Thoracic aorta (tissue), 2 donors: Measurements from ENCODE around the gene PIP5K1C. TPM values are rescaled to one million over a fixed set of nuclear protein-coding genes. Genes with fewer than 3 reads are reported as not detected.

Experiments used
- ATAC-seq: fragments of 150-250 bp; one replicate; pipeline ENCODE4 v1.8.0; 2017; ENCODE audit warnings: low read depth; ENCODE audit not compliant: insufficient number of reproducible peaks, low FRiP score
- DNase-seq: peaks from one replicate; pipeline ENCODE4 v3.0.0-alpha.2; 2020; ENCODE audit warnings: low spot score
- H3K27ac ChIP-seq, 2 donors: fragments of 200-600 bp; sonication (generic); 1 replicate in 1 of 2; 2 replicates in 1 of 2; pipeline ENCODE4 v1.5.1; 2016; ENCODE audit warnings: mild to moderate bottlenecking in 2 of 2, moderate library complexity in 2 of 2
- H3K27me3 ChIP-seq: fragments of 200-600 bp; sonication (generic); replicated peaks from 2 replicates; pipeline ENCODE4 v1.6.0; 2016; ENCODE audit warnings: mild to moderate bottlenecking; ENCODE audit not compliant: insufficient read depth
- H3K36me3 ChIP-seq: fragments of 200-600 bp; sonication (generic); one replicate; pipeline ENCODE4 v1.5.1; 2016
- H3K4me1 ChIP-seq, 2 donors: fragments of 200-600 bp; sonication (generic); 1 replicate in 1 of 2; 2 replicates in 1 of 2; pipeline versions ENCODE4 v1.5.1 to v1.6.0; 2016; ENCODE audit warnings: low read depth in 2 of 2, mild to moderate bottlenecking in 1 of 2; ENCODE audit not compliant: control insufficient read depth in 1 of 2
- H3K4me3 ChIP-seq: fragments of 200-600 bp; sonication (generic); 2 replicates; pipeline ENCODE4 v1.5.1; 2016; ENCODE audit warnings: mild to moderate bottlenecking
- H3K9me3 ChIP-seq: fragments of 200-600 bp; sonication (generic); 2 replicates; pipeline ENCODE4 v1.5.1; 2016
- total RNA-seq, 2 donors: library from RNA; depleted of rRNA; stranded (reverse); fragments of >200 nt; gene quantifications; one replicate each; pipeline versions ENCODE4 v1.1.0 to v1.2.3, GENCODE V29; 2016
- TF ChIP-seq, protein P1 (sequence below): fragments of 200-600 bp; sonication (generic); IDR thresholded peaks from one replicate; pipeline ENCODE4 v1.5.1; 2019; ENCODE audit warnings: antibody characterized with exemption

The PIP5K1C gene
- total RNA-seq, 2 donors from 2014 or later: 82.6 to 84.5 TPM

DNA sequence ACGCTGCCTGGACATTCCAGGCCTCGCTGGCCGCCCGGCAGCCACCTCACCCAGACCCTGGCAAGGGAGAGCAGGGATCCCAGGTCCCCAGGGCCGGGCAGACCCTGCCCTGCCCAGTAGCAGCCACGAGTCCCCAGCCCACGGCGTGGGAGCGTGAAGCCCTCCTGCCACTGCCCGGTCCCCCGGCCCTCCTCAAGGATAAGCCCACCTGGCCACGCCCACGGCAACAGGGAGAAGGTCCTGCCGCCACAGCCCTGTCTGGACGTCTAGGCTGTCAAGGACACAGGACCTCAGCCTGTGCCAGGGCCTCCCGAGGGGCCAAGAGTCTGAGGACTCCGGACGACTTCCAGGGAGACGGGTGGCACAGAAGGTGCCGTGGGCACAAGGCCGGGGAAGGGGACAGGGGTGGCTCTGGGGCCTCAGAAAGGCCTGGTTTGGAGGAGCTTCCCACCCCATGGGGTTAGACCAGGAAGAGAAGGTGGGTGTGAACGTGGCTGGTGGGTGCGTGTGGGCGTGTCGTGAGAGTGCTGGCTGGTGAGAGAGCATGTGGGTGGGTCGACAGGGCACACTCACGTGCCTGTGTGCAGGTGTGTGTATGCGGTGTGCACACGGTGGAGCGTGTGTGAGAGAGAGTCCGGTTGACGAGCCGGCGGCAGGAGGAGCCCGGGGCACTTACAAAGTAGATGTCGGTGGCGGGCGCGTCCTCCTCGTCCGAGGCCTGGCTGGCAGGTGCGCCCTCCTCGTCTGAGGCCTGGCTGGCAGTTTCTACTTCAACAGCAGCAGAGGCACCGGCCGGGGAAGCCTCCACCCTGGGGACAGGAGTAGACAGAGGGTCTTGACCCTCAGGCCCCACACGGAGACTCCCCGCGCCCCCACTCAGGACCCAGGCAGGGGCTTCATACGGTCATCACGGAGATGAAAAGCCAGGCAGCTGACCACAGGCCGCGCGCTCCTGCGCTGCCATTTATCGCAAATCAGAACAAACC lies 61.8 kb downstream of the PIP5K1C start:
- Histone ChIP-seq H3K27ac (no peak overlapping the region), H3K4me1 (no peaks in the 10 kb centered on the region), H3K27me3 (no peaks in the 10 kb centered on the region), H3K4me3 (no peak overlapping the region), H3K9me3 (no peaks in the 10 kb centered on the region), H3K36me3 (peaks cover 47% of the 10 kb centered on the region)
- no peak for DNase-seq
- no peak for ATAC-seq
- TF ChIP-seq, protein P1, sequence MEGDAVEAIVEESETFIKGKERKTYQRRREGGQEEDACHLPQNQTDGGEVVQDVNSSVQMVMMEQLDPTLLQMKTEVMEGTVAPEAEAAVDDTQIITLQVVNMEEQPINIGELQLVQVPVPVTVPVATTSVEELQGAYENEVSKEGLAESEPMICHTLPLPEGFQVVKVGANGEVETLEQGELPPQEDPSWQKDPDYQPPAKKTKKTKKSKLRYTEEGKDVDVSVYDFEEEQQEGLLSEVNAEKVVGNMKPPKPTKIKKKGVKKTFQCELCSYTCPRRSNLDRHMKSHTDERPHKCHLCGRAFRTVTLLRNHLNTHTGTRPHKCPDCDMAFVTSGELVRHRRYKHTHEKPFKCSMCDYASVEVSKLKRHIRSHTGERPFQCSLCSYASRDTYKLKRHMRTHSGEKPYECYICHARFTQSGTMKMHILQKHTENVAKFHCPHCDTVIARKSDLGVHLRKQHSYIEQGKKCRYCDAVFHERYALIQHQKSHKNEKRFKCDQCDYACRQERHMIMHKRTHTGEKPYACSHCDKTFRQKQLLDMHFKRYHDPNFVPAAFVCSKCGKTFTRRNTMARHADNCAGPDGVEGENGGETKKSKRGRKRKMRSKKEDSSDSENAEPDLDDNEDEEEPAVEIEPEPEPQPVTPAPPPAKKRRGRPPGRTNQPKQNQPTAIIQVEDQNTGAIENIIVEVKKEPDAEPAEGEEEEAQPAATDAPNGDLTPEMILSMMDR: no peak

DNA sequence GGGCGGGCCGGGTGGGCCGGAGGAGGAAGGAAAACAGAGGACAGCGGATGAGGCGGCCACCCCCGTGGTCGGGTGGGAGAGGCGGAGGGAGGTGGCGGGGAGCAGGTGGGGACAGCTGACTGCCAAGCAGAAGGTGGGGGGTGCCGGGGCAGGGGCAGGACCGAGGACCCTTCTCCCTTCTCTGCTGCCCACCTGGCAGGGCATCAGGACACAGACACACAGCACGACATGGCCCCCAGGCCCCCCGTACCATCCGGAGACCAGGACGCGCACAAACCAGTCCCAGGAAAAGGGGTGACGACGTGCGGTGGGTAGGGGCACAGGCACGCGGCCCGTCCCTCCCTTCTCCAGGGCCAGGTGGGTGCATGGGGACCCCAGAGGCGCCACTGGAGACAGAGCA lies 62.6 kb downstream of the PIP5K1C start:
- TF ChIP-seq, protein P1: no peak
- no peak for ATAC-seq
- peaks cover 47% of the 10 kb centered on the region for H3K36me3 ChIP-seq

DNA sequence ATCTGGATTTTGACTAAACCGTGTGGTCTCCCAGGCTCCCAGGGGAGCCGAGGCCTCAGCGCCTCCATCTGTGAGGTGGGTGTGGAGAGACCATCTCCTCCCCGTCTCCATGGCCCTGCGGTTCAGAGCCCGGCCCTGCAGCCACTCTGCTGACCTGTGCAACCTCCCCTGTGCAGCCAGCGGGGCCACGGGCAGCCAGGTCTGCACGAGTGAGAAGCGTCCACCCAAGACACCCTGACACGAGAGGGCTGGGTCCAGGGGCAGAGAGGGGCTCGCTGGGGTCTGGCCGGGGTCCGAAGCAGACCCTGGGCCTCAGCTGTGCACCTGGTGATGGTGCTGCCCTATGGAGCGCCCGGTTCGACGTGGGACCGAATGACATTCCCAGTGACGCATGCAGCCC lies 63.3 kb downstream of the PIP5K1C start:
- H3K36me3 ChIP-seq: peaks cover 50% of the 10 kb centered on the region
- DNase-seq (no peak), ATAC-seq (no peak)
- no peak overlapping the region for H3K4me3 ChIP-seq
- no peak overlapping the region for H3K27ac ChIP-seq
- H3K9me3 ChIP-seq: no peaks in the 10 kb centered on the region
- no peaks in the 10 kb centered on the region for H3K4me1 ChIP-seq
- TF ChIP-seq, protein P1: no peak
- H3K27me3 ChIP-seq: no peaks in the 10 kb centered on the region

More for the DNA sequence above, 62.6 kb downstream of the PIP5K1C start:
- H3K4me3 ChIP-seq: no peak overlapping the region
- no peaks in the 10 kb centered on the region for H3K27me3 ChIP-seq
- no peaks in the 10 kb centered on the region for H3K9me3 ChIP-seq
- H3K4me1 ChIP-seq: no peaks in the 10 kb centered on the region
- DNase-seq: no peak
- H3K27ac ChIP-seq: no peak overlapping the region

DNA sequence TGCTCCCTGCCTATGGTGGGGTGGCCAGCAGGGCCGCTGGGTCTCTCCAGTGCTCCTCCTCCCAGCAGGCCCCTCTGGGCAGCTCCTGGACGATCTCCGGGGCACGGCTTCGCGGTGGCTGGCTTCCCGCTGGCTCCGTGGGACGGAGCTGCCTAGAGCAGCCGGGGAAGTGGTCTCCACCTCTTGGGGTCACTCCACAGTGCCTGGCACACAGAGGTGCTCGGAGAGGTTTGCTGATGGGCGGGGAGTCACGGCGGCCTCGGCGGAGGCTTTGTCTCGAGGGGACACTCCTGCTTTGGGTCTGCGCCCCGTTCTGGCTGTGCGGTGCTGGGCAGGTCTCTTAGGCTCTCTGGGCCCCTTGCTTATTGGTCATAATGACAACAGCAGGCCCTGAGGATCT lies 63.8 kb downstream of the PIP5K1C start:
- TF ChIP-seq, protein P1: no peak
- DNase-seq (no peak), ATAC-seq (no peak)
- H3K27me3 ChIP-seq: no peaks in the 10 kb centered on the region
- peaks cover 49% of the 10 kb centered on the region for H3K36me3 ChIP-seq
- no peak overlapping the region for H3K27ac ChIP-seq
- H3K4me1 ChIP-seq: no peaks in the 10 kb centered on the region
- no peak overlapping the region for H3K4me3 ChIP-seq
- no peaks in the 10 kb centered on the region for H3K9me3 ChIP-seq

DNA sequence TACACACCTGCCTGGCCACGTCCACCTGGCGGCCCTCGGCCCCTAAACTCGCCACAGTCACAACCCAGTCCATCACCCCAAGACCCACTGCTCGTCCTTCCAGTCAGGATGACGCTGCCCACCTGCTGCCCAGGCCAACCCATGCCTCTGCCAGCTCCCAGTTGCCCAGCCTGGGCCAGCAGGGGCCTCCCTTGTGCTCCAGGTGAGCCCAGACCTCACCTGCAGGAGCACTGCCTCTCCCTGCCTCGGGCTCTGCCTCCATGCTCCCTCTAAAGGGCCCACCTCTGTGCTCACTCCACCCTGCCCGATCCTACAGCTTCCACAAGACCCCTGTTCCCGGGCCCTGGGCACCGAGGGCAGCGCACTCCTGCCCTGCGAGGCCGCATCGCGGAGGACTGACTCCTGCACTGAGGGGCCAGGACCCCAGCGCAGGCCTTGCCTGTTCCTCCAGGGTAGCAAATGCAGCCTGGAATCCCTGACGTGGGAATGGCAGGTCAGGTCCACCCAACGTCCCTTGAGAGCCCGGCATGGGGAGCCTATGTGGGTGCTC lies 65.7 kb downstream of the PIP5K1C start:
- no peaks in the 10 kb centered on the region for H3K9me3 ChIP-seq
- no peak overlapping the region for H3K27ac ChIP-seq
- DNase-seq (no peak), ATAC-seq (no peak)
- no peaks in the 10 kb centered on the region for H3K27me3 ChIP-seq
- peaks cover 42% of the 10 kb centered on the region for H3K36me3 ChIP-seq
- no peaks in the 10 kb centered on the region for H3K4me1 ChIP-seq
- H3K4me3 ChIP-seq: no peak overlapping the region
- TF ChIP-seq, protein P1: no peak
